ENCODE data around the gene BRD4.

The BRD4 gene

GRCh38 chr19:15307169-15307568 lies 25.2 kb downstream of the BRD4 start:
- DNase-seq: no peak

- no peak for DNase-seq
Measured at GRCh38 chr19:15305582-15306334, 26.6 kb downstream of the BRD4 start.

- DNase-seq: peak; percentile 25
Measured at GRCh38 chr19:15304140-15304705, 28.1 kb downstream of the BRD4 start.

- no peak for DNase-seq
Measured at GRCh38 chr19:15303105-15303780, 29.1 kb downstream of the BRD4 start.

- DNase-seq: no peak
Measured at GRCh38 chr19:15300533-15301197, 31.7 kb downstream of the BRD4 start.

- DNase-seq: no peak
Measured at GRCh38 chr19:15299568-15300409, 32.5 kb downstream of the BRD4 start.

GRCh38 chr19:15298847-15299567 lies 33.3 kb downstream of the BRD4 start:
- no peak for DNase-seq

- peak; percentile 88 for DNase-seq
Measured at GRCh38 chr19:15297416-15298224, 34.7 kb downstream of the BRD4 start.

- DNase-seq: no peak
Measured at GRCh38 chr19:15296841-15297415, 35.4 kb downstream of the BRD4 start.

GRCh38 chr19:15296353-15296752 lies 36.0 kb downstream of the BRD4 start:
- DNase-seq: no peak

GRCh38 chr19:15294561-15294990 lies 37.8 kb downstream of the BRD4 start:
- DNase-seq: no peak

- no peak for DNase-seq
Measured at GRCh38 chr19:15293781-15294491, 38.4 kb downstream of the BRD4 start.

GRCh38 chr19:15292847-15293582 lies 39.3 kb downstream of the BRD4 start:
- DNase-seq: peak; percentile 40

GRCh38 chr19:15292140-15292539 lies 40.2 kb downstream of the BRD4 start:
- no peak for DNase-seq

GRCh38 chr19:15291548-15292021 lies 40.8 kb downstream of the BRD4 start:
- DNase-seq: no peak

- DNase-seq: no peak
Measured at GRCh38 chr19:15291089-15291488, 41.2 kb downstream of the BRD4 start.

GRCh38 chr19:15290166-15290565 lies 42.2 kb downstream of the BRD4 start:
- no peak for DNase-seq

GRCh38 chr19:15289673-15290072 lies 42.7 kb downstream of the BRD4 start:
- DNase-seq: no peak
